ENCODE results near the gene OPRL1. TPM values are rescaled to one million over a fixed set of nuclear protein-coding genes. Genes with fewer than 3 reads are reported as not detected.
"Not testable (repeated sequence)": the region's sequence is repeated elsewhere in the genome, so short reads cannot be mapped to it uniquely, and the experiment has no call there.

The OPRL1 gene
- total and polyA plus RNA-seq, 2 of the 8 experiments (the other 6 are each of a cell fraction or from before 2014, with no cell fraction given) = 0.63 to 0.98 TPM

DNA sequence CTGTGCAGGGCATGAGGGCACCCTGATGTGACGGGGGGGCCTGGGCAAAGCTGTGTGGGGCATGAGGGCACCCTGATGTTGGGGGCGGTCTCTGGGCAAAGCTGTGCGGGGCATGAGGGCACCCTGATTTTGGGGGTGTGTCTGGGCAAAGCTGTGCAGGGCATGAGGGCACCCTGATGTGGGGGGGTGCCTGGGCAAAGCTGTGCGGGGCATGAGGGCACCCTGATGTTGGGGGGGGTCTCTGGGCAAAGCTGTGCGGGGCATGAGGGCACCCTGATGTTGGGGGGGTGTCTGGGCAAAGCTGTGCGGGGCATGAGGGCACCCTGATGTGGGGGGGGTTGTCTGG lies 37.5 kb downstream of the OPRL1 start:
- H4K8ac ChIP-seq (ENCODE audit: extremely low read depth, insufficient read depth, low read length); POLR2A ChIA-PET (ENCODE audit: partially characterized antibody); H4K5ac ChIP-seq (ENCODE audit: insufficient read length, low read depth, low read length); H3K23ac ChIP-seq (ENCODE audit: insufficient read length); H4K20me1 ChIP-seq (replicated peaks in 1 of 2; ENCODE audit: control insufficient read depth in 1 of 2, insufficient read depth in 2 of 2, low read length in 2 of 2); H2BK12ac ChIP-seq (ENCODE audit: low read depth, low read length); H2BK20ac ChIP-seq (ENCODE audit: low read length); H3K14ac ChIP-seq (ENCODE audit: insufficient read length); H2AFZ ChIP-seq (ENCODE audit: low read length); H3K18ac ChIP-seq (ENCODE audit: extremely low read depth, low read length); H3K23me2 ChIP-seq (ENCODE audit: low read depth, low read length); H3K4me2 ChIP-seq (ENCODE audit: insufficient read depth in 1 of 2, low read depth in 2 of 2, low read length in 2 of 2); H3K4me1 ChIP-seq (replicated peaks in 1 of 4; ENCODE audit: control insufficient read depth in 3 of 4, insufficient read depth in 4 of 4, low read length in 3 of 4); H3K4me3 ChIP-seq (ENCODE audit: extremely low read depth in 1 of 4, insufficient read depth in 2 of 4, low read depth in 3 of 4, low read length in 4 of 4); H2AK5ac ChIP-seq (ENCODE audit: low read depth, low read length); H3K9me3 ChIP-seq (ENCODE audit: insufficient read depth in 2 of 2, low read depth in 1 of 2, low read length in 1 of 2); H2BK15ac ChIP-seq (ENCODE audit: low read length); H3K56ac ChIP-seq (replicated peaks; ENCODE audit: insufficient read length, low read depth, low read length); H4K91ac ChIP-seq (replicated peaks; ENCODE audit: insufficient read length, low read length); H3K36me3 ChIP-seq (ENCODE audit: control insufficient read depth in 2 of 4, insufficient read depth in 4 of 4, low read length in 3 of 4); H3K9ac ChIP-seq (replicated peaks in 1 of 4; ENCODE audit: extremely low read depth in 1 of 4, low read depth in 3 of 4, low read length in 3 of 4); H3K4ac ChIP-seq (replicated peaks; ENCODE audit: insufficient read length, low read depth, low read length); H3K27me3 ChIP-seq (replicated peaks in 1 of 4; ENCODE audit: control insufficient read depth in 3 of 4, extremely low read depth in 1 of 4, insufficient read depth in 3 of 4, low read length in 3 of 4); H2BK5ac ChIP-seq (ENCODE audit: low read depth, low read length); DNase-seq (ENCODE audit: low read depth in 1 of 2, low spot score in 2 of 2); H3K79me2 ChIP-seq (ENCODE audit: control insufficient read depth in 1 of 2, insufficient read depth in 2 of 2, low read length in 2 of 2); H3K79me1 ChIP-seq (ENCODE audit: low read depth, low read length); FAIRE-seq; H2BK120ac ChIP-seq (replicated peaks; ENCODE audit: low read depth, low read length); H3K27ac ChIP-seq (ENCODE audit: low read depth, low read length): not testable (repeated sequence)
- CTCF ChIA-PET (ENCODE audit: partially characterized antibody) = interaction anchor here (1.1 to 10.1 kb wide), 4 partner anchors 9 to 60 kb away, joined by 4 to 144 read pairs (median 9); partner anchors contain the start of genes LKAAEAR1, OPRL1 and RGS19
- WGBS, 2 experiments (ENCODE audit: extremely low coverage in 1 of 2, insufficient coverage in 1 of 2, insufficient read length in 1 of 2, insufficient replicate concordance in 2 of 2, low coverage in 1 of 2, low lambda C conversion rate in 2 of 2, missing lambda C conversion rate in 1 of 2) = no CpG with 5 or more reads among the region's 6 CpGs
